Liver (tissue), 9 donors: ENCODE measurements around the gene CD59. TPM values are rescaled to one million over a fixed set of nuclear protein-coding genes. Genes with fewer than 3 reads are reported as not detected.

Experiments
- DNase-seq: peaks from one replicate; pipeline ENCODE4 v3.0.0-alpha.2; 2017; ENCODE audit warnings: low spot score
- H3K27ac ChIP-seq, 2 donors: one replicate each; pipeline ENCODE4 v1.7.0; 2013; ENCODE audit warnings: inconsistent platforms in 2 of 2, low read length in 2 of 2, control low read depth in 1 of 2, low read depth in 1 of 2, mild to moderate bottlenecking in 1 of 2
- H3K27me3 ChIP-seq, 4 donors: one replicate each; pipeline versions ENCODE4 v1.6.1 to v1.7.0; 2013; ENCODE audit warnings: low read length in 3 of 4, inconsistent platforms in 1 of 4, mild to moderate bottlenecking in 1 of 4, moderate library complexity in 1 of 4; ENCODE audit not compliant: control insufficient read depth in 4 of 4, insufficient read depth in 4 of 4
- H3K36me3 ChIP-seq, 4 donors: one replicate each; pipeline versions ENCODE4 v1.6.1 to v1.7.0; 2013; ENCODE audit warnings: low read length in 3 of 4, mild to moderate bottlenecking in 3 of 4, low read depth in 1 of 4, moderate library complexity in 1 of 4; ENCODE audit not compliant: control insufficient read depth in 4 of 4, insufficient read depth in 3 of 4
- H3K4me1 ChIP-seq, 4 donors: one replicate each; pipeline versions ENCODE4 v1.6.1 to v1.7.0; 2013; ENCODE audit warnings: low read length in 3 of 4, mild to moderate bottlenecking in 3 of 4, moderate library complexity in 1 of 4; ENCODE audit not compliant: control insufficient read depth in 4 of 4, insufficient read depth in 4 of 4
- H3K4me3 ChIP-seq, 3 donors: one replicate each; pipeline versions ENCODE4 v1.6.1 to v1.7.0; 2013; ENCODE audit warnings: low read length in 3 of 3, control low read depth in 1 of 3, low read depth in 1 of 3, mild to moderate bottlenecking in 1 of 3
- H3K9ac ChIP-seq, 2 donors: one replicate each; pipeline ENCODE4 v1.7.0; 2013; ENCODE audit warnings: low read length in 2 of 2, mild to moderate bottlenecking in 2 of 2, moderate library complexity in 2 of 2, control low read depth in 1 of 2, low read depth in 1 of 2
- H3K9me3 ChIP-seq, 4 donors: one replicate each; pipeline versions ENCODE4 v1.6.1 to v1.7.0; 2013; ENCODE audit warnings: low read length in 3 of 4; ENCODE audit not compliant: control insufficient read depth in 4 of 4
- EGR1 ChIP-seq, 2 donors: IDR thresholded peaks; 2 replicates each; pipeline ENCODE4 v1.6.1; 2016 to 2018; ENCODE audit warnings: antibody characterized with exemption in 2 of 2, low read depth in 2 of 2
- FOXA1 ChIP-seq: IDR thresholded peaks from 2 replicates; pipeline ENCODE4 v1.6.1; 2016; ENCODE audit warnings: antibody characterized with exemption
- FOXA2 ChIP-seq: IDR thresholded peaks from 2 replicates; pipeline ENCODE4 v1.6.1; 2016; ENCODE audit warnings: antibody characterized with exemption
- GABPA ChIP-seq, 2 donors: IDR thresholded peaks in 1 of 2; conservative IDR thresholded peaks in 1 of 2; 2 replicates each; pipeline ENCODE4 v1.6.1; 2016; ENCODE audit warnings: antibody characterized with exemption in 2 of 2, mild to moderate bottlenecking in 1 of 2, moderate library complexity in 1 of 2
- HNF4A ChIP-seq, 2 donors: conservative IDR thresholded peaks; 2 replicates each; pipeline ENCODE4 v1.6.1; 2016; ENCODE audit warnings: antibody characterized with exemption in 2 of 2, mild to moderate bottlenecking in 2 of 2
- HNF4G ChIP-seq: IDR thresholded peaks from 2 replicates; pipeline ENCODE4 v1.6.1; 2016; ENCODE audit warnings: antibody characterized with exemption
- NR2F2 ChIP-seq: IDR thresholded peaks from 2 replicates; pipeline ENCODE4 v1.6.1; 2016; ENCODE audit warnings: antibody characterized with exemption
- RAD21 ChIP-seq, 2 donors: IDR thresholded peaks; 2 replicates each; pipeline ENCODE4 v1.6.1; 2016; ENCODE audit warnings: antibody characterized with exemption in 2 of 2, mild to moderate bottlenecking in 2 of 2
- SP1 ChIP-seq: IDR thresholded peaks from 2 replicates; pipeline ENCODE4 v1.6.1; 2018; ENCODE audit warnings: antibody characterized with exemption, mild to moderate bottlenecking
- YY1 ChIP-seq: IDR thresholded peaks from 2 replicates; pipeline ENCODE4 v1.6.1; 2016; ENCODE audit warnings: antibody characterized with exemption, mild to moderate bottlenecking
- WGBS: extraction: QIAGEN DNeasy Blood & Tissue Kit; methylation state at CpG from one replicate; pipeline ENCODE4 v1.1.7; 2013; 5-methylcytosine and 5-hydroxymethylcytosine counted together
- polyA plus RNA-seq, 2 donors: library from polyadenylated mRNA; stranded (reverse) in 1 of 2; unstranded in 1 of 2; fragments of 200-250 nt in 1 of 2; fragments of >200 nt in 1 of 2; fragmentation: Nextera tagmentation in 1 of 2; extraction: Ambion mirVana in 1 of 2; gene quantifications; one replicate each; pipeline versions ENCODE4 v1.2.1 to v1.2.3, GENCODE V29; 2013 to 2015
- total RNA-seq, 2 donors: library from RNA; depleted of rRNA; stranded (reverse); fragments of >200 nt; gene quantifications; one replicate each; pipeline ENCODE4 v1.2.3, GENCODE V29; 2014
- TF ChIP-seq, protein P1 (sequence below): IDR thresholded peaks from 2 replicates; pipeline ENCODE4 v1.6.1; 2016; ENCODE audit warnings: antibody characterized with exemption, mild to moderate bottlenecking
- TF ChIP-seq, protein P2 (sequence below): IDR thresholded peaks from 2 replicates; pipeline ENCODE4 v1.6.1; 2016; ENCODE audit warnings: antibody characterized with exemption
- TF ChIP-seq, protein P3 (sequence below): IDR thresholded peaks from 2 replicates; pipeline ENCODE4 v1.6.1; 2016; ENCODE audit warnings: antibody characterized with exemption
- donor health status: healthy.
- donor health status: healthy.
- donor health status: healthy.
- donor health status: healthy.
- donor health status: healthy.

CD59 gene
- total and polyA plus RNA-seq, 4 donors: 74.2 to 181 (median 130) TPM

DNA sequence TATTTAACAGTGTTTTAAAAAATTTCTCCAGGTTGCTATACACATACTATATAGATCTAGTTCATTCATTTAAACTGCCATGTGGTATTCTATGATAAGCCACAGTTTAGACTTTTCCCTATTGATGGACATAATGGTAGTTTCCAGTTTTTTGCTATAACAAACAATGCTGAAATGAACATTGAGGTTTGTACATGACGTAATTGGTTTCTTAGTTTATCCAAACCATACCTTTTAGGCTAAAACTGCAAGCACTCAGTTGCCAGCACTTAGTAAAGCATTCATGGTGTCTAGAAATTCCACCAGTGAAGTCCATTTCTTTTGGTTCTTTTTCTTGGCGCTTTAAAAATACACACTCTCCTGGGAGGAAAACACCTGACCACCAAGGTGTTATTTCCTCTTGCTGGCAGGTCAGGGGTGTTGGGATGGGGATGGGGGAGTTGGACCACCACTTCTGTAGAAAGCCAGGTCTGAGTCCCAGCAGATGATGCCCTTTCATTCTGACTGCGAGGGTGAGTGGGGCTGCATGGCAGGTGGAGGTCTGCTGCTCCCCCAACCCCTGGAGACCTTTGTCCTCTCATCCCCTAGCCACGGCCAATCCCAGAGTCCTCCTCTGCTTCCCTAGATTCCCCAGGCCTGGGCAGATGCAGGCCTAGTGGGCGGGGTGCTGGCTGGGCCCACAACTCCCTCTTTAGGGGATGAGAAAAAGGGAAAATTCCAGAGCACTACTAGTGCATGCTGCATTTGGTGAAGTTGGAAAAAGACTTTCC, 76.7 kb downstream of the CD59 start (continued):
- TF ChIP-seq, protein P1, sequence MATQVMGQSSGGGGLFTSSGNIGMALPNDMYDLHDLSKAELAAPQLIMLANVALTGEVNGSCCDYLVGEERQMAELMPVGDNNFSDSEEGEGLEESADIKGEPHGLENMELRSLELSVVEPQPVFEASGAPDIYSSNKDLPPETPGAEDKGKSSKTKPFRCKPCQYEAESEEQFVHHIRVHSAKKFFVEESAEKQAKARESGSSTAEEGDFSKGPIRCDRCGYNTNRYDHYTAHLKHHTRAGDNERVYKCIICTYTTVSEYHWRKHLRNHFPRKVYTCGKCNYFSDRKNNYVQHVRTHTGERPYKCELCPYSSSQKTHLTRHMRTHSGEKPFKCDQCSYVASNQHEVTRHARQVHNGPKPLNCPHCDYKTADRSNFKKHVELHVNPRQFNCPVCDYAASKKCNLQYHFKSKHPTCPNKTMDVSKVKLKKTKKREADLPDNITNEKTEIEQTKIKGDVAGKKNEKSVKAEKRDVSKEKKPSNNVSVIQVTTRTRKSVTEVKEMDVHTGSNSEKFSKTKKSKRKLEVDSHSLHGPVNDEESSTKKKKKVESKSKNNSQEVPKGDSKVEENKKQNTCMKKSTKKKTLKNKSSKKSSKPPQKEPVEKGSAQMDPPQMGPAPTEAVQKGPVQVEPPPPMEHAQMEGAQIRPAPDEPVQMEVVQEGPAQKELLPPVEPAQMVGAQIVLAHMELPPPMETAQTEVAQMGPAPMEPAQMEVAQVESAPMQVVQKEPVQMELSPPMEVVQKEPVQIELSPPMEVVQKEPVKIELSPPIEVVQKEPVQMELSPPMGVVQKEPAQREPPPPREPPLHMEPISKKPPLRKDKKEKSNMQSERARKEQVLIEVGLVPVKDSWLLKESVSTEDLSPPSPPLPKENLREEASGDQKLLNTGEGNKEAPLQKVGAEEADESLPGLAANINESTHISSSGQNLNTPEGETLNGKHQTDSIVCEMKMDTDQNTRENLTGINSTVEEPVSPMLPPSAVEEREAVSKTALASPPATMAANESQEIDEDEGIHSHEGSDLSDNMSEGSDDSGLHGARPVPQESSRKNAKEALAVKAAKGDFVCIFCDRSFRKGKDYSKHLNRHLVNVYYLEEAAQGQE: no peak

DNA sequence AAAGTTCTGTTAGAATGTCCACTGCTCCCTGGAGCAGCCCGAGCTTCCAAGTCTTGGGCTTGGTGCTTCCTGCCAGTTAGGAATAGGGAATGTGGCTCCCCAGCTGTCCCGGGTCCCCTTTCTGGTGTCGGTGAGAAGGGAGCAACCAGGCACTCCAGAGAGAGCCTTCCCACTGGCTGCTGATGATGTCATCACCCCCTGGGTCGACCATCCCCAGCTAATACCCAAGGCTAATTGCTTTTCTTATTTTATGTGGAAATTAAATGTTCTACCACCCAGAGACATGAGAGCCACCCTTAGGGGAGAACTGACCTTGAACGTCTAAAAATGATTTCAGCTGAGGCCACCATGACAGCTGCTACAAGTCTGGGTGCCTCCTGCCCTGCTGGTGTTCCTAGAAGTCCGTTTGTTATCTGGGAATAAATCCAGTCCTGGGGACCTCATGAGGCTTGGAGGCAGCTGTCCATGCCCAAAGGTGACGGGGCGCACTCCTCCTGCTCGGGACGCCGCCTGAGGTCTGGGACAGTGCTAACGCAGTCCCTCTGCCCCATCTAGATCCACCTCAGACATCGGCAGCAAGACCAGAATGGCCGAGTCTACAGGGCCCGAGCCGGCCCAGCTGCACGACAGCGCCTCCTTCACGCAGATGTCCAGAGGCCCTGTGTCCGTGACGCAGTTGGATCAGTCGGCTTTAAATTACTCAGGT, 77.9 kb downstream of the CD59 start:
- no peak for TF ChIP-seq RAD21 (IDR thresholded peaks at IDR 0.05)
- TF ChIP-seq, protein P1: no peak
- TF ChIP-seq, protein P2, sequence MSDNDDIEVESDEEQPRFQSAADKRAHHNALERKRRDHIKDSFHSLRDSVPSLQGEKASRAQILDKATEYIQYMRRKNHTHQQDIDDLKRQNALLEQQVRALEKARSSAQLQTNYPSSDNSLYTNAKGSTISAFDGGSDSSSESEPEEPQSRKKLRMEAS: no peak
- no peak for TF ChIP-seq NR2F2
- TF ChIP-seq HNF4A (conservative IDR thresholded peaks at IDR 0.05): no peak
- TF ChIP-seq EGR1 (IDR thresholded peaks at IDR 0.05; ENCODE audit: low read depth in 2 of 2): no peak
- TF ChIP-seq, protein P3, sequence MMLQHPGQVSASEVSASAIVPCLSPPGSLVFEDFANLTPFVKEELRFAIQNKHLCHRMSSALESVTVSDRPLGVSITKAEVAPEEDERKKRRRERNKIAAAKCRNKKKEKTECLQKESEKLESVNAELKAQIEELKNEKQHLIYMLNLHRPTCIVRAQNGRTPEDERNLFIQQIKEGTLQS: no peak
- TF ChIP-seq SP1: no peak
- no peak for TF ChIP-seq FOXA1
- no peak for TF ChIP-seq HNF4G
- TF ChIP-seq FOXA2: no peak
- TF ChIP-seq GABPA (IDR thresholded peaks at IDR 0.05 in 1 of 2, conservative IDR thresholded peaks at IDR 0.05 in 1 of 2): no peak
- TF ChIP-seq YY1: no peak
- Histone ChIP-seq H3K27ac (no peak overlapping the region), H3K36me3 (no peaks in the 10 kb centered on the region), H3K9ac (no peak overlapping the region), H3K27me3 (peaks cover 0 to 4% (median 0%) of the 10 kb centered on the region in 4 donors), H3K4me1 (no peaks in the 10 kb centered on the region), H3K9me3 (no peaks in the 10 kb centered on the region), H3K4me3 (no peak overlapping the region)
- 80% methylated on average over 22 of the region's 22 CpGs for WGBS
- no peak for DNase-seq
